Mesendoderm (in vitro differentiated cells): ENCODE data around the gene PPP1R9B.

ENCODE experiments used
- DNase-seq: peaks from one replicate; pipeline ENCODE4 v3.0.0; 2013
- H2AK5ac ChIP-seq: 2 replicates; pipeline ENCODE4 v1.6.1; 2013; ENCODE audit warnings: low read length, inconsistent platforms
- H2BK120ac ChIP-seq: 2 replicates; pipeline ENCODE4 v1.6.1; 2013; ENCODE audit warnings: low read depth, mild to moderate bottlenecking, low read length, moderate library complexity, mixed read lengths
- H2BK15ac ChIP-seq: replicated peaks from 2 replicates; pipeline ENCODE4 v1.6.1; 2013; ENCODE audit warnings: low read depth, mild to moderate bottlenecking, moderate library complexity
- H2BK5ac ChIP-seq: 2 replicates; pipeline ENCODE4 v1.6.1; 2013; ENCODE audit warnings: low read length, inconsistent platforms
- H3K18ac ChIP-seq: 2 replicates; pipeline ENCODE4 v1.6.1; 2013; ENCODE audit warnings: mild to moderate bottlenecking, low read length, mixed read lengths
- H3K23ac ChIP-seq: one replicate; pipeline ENCODE4 v1.6.1; 2013; ENCODE audit warnings: low read length
- H3K27ac ChIP-seq: 2 replicates; pipeline ENCODE4 v1.5.1; 2013; ENCODE audit warnings: low read depth, mild to moderate bottlenecking, inconsistent platforms, low read length, moderate library complexity
- H3K27me3 ChIP-seq: 2 replicates; pipeline ENCODE4 v1.6.1; 2013; ENCODE audit warnings: low read length, control low read depth, mild to moderate bottlenecking, inconsistent platforms; ENCODE audit not compliant: insufficient read depth, poor library complexity
- H3K36me3 ChIP-seq: 2 replicates; pipeline ENCODE4 v1.6.1; 2013; ENCODE audit warnings: low read length, inconsistent platforms; ENCODE audit not compliant: control insufficient read depth, insufficient read depth
- H3K4ac ChIP-seq: one replicate; pipeline ENCODE4 v1.6.1; 2013; ENCODE audit warnings: low read depth, mild to moderate bottlenecking, low read length, moderate library complexity
- H3K4me1 ChIP-seq: 2 replicates; pipeline ENCODE4 v1.6.1; 2013; ENCODE audit warnings: low read depth, low read length, inconsistent platforms; ENCODE audit not compliant: control insufficient read depth
- H3K4me2 ChIP-seq: 2 replicates; pipeline ENCODE4 v1.6.1; 2013; ENCODE audit warnings: low read length
- H3K4me3 ChIP-seq: 2 replicates; pipeline ENCODE4 v1.5.1; 2013; ENCODE audit warnings: mild to moderate bottlenecking, low read length
- H3K56ac ChIP-seq: one replicate; pipeline ENCODE4 v1.6.1; 2013; ENCODE audit warnings: low read length
- H3K79me1 ChIP-seq: 2 replicates; pipeline ENCODE4 v1.6.1; 2013; ENCODE audit warnings: low read length, inconsistent platforms
- H3K79me2 ChIP-seq: 2 replicates; pipeline ENCODE4 v1.6.1; 2013; ENCODE audit warnings: mild to moderate bottlenecking, low read length; ENCODE audit not compliant: control insufficient read depth, insufficient read depth
- H3K9ac ChIP-seq: 2 replicates; pipeline ENCODE4 v1.6.1; 2013; ENCODE audit warnings: low read length, inconsistent platforms
- H4K5ac ChIP-seq: one replicate; pipeline ENCODE4 v1.6.1; 2013; ENCODE audit warnings: low read length
- H4K8ac ChIP-seq: one replicate; pipeline ENCODE4 v1.6.1; 2013; ENCODE audit warnings: low read depth, mild to moderate bottlenecking, control low read depth, low read length, moderate library complexity
- WGBS: extraction: QIAGEN DNeasy Blood & Tissue Kit; methylation state at CpG from one replicate; pipeline ENCODE4 v1.1.7; 2013; ENCODE audit warnings: low lambda C conversion rate, missing lambda C conversion rate; ENCODE audit not compliant: insufficient coverage; ENCODE audit errors: extremely low coverage; 5-methylcytosine and 5-hydroxymethylcytosine counted together

Gene PPP1R9B

DNA sequence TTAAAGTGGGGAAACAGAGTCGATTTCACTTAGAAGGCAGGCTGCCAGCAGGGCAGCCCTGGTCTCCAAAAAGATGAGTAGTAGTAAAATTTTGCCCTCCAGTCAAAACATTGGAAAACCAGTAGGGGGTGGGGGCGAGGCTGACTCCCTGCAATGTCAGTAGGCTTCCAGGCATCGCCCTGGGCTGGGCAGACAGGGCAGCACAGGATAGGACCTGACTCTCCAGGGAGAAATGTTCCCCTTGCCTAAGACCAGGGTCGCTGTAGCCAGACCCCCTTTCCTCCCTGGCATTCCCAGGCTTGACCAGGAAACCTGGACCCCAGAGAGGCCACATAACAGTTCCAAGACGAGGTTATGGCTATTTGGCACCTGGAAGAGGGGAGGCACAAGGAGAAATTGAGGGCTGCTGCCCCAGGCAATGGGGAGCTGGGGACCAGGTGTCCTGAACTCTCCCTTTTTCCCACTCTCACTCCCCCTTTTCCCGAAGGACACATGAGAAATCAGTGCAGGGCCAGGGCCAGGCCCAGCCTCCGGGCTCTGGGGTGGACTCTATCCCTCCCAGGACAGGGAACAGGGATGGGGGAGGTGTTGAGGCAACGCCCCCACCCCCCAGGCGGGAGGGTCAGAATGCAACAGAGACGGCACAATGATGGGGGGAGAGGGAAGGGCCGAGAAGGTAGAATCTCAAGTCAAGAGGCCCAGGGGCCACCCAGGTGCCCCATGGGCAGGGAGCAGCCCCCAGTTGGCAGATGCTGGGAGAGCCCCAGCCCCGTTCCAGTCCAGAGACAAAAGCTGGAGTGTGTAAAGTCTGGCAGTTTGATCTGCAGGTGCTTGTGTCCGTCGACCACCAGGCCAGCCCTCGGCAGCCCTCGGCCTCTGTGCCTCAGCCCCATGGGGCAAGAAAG is 16.0 kb downstream of the PPP1R9B start:
- Histone ChIP-seq H2BK120ac (no peak overlapping the region), H3K18ac (no peak overlapping the region), H4K5ac (no peak overlapping the region), H3K4me2 (no peak overlapping the region), H2AK5ac (no peak overlapping the region), H3K56ac (no peak overlapping the region), H3K27me3 (no peaks in the 10 kb centered on the region), H3K79me2 (no peaks in the 10 kb centered on the region), H4K8ac (no peak overlapping the region), H3K27ac (no peak overlapping the region), H3K4me1 (peaks cover 10% of the 10 kb centered on the region), H2BK15ac (no peak overlapping the region), H2BK5ac (no peak overlapping the region), H3K4me3 (no peak overlapping the region), H3K36me3 (peaks cover 7% of the 10 kb centered on the region), H3K79me1 (no peaks in the 10 kb centered on the region), H3K4ac (no peak overlapping the region), H3K9ac (no peak overlapping the region), H3K23ac (no peak overlapping the region)
- peak; percentile 30 for DNase-seq
- no CpG with 5 or more reads among the region's 16 CpGs for WGBS

DNA sequence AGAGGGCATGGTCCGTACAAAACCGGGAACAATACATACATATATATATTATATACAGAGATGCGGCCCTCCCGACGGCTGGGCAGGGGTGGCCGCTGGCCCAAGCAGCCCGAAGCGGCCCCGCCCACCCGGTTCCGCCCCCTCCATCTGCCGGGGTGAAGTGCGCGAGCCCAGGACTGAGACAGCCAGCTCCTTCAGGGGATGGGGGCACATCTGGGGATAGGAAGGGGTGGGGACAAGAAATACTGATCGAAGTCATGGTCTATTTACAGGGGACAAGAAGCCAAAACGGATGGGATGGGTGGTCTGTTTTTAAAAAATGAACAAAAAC is 16.7 kb downstream of the PPP1R9B start:
- H4K8ac ChIP-seq = no peak overlapping the region
- no peak overlapping the region for H2BK5ac ChIP-seq
- no peaks in the 10 kb centered on the region for H3K27me3 ChIP-seq
- no CpG with 5 or more reads among the region's 16 CpGs for WGBS
- H3K4me1 ChIP-seq = peaks cover 10% of the 10 kb centered on the region
- H2AK5ac ChIP-seq = no peak overlapping the region
- peak overlapping the region; percentile 50 for H3K56ac ChIP-seq
- no peak for DNase-seq
- no peak overlapping the region for H3K18ac ChIP-seq
- peaks cover 5% of the 10 kb centered on the region for H3K36me3 ChIP-seq
- H3K79me1 ChIP-seq = no peaks in the 10 kb centered on the region
- H3K79me2 ChIP-seq = no peaks in the 10 kb centered on the region
- H4K5ac ChIP-seq = no peak overlapping the region
- H3K4me3 ChIP-seq = no peak overlapping the region
- no peak overlapping the region for H3K4ac ChIP-seq
- no peak overlapping the region for H3K9ac ChIP-seq
- H2BK120ac ChIP-seq = no peak overlapping the region
- H2BK15ac ChIP-seq = no peak overlapping the region
- H3K23ac ChIP-seq = no peak overlapping the region
- H3K27ac ChIP-seq = no peak overlapping the region
- H3K4me2 ChIP-seq = no peak overlapping the region

DNA sequence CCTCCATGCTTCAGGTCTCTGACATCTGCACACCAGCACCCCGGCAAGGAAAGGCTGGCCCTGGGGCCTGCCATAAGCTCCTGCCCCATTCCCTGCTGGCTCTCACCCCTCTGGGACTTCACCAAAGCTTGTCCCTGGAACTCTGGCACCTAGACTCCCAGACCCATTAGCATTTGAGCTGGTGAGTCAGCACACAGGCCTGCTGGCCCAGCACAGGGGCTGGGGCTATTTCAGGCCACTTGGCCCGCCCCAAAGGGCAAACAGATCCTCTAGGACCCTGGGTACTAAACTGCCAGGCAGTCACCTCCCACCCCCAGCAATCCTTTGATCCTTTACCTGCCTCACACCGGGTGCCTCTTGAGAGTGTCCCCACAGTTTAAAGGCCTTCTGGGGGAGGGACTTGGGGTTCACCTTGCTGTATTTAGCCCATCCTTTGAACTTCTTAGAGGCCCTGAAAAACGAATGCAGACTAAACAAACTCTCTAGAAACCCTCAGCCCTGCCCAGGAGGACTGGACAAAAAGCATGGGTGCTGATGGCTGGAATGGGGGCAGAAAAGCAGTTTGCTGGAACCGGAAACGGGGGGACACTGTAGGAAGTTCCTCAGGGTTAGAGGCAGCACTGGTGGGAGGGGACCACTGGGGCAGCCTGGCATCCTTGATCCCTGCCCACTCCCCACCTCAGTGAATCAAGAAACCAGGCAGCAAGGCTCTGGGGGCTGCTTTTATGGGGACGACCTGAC is 17.3 kb downstream of the PPP1R9B start:
- no peaks in the 10 kb centered on the region for H3K27me3 ChIP-seq
- peak; percentile 86 for DNase-seq
- no peak overlapping the region for H4K8ac ChIP-seq
- no peak overlapping the region for H3K9ac ChIP-seq
- H4K5ac ChIP-seq = no peak overlapping the region
- H3K23ac ChIP-seq = no peak overlapping the region
- H3K4me1 ChIP-seq = peaks cover 10% of the 10 kb centered on the region
- H2AK5ac ChIP-seq = no peak overlapping the region
- H3K56ac ChIP-seq = peak overlapping the region; percentile 50
- H2BK15ac ChIP-seq = no peak overlapping the region
- no peaks in the 10 kb centered on the region for H3K79me2 ChIP-seq
- no peak overlapping the region for H3K4me2 ChIP-seq
- H3K4me3 ChIP-seq = no peak overlapping the region
- no peak overlapping the region for H2BK120ac ChIP-seq
- no CpG with 5 or more reads among the region's 7 CpGs for WGBS
- H3K27ac ChIP-seq = no peak overlapping the region
- H3K36me3 ChIP-seq = peaks cover under 1% of the 10 kb centered on the region
- no peak overlapping the region for H2BK5ac ChIP-seq
- no peak overlapping the region for H3K4ac ChIP-seq
- no peaks in the 10 kb centered on the region for H3K79me1 ChIP-seq
- no peak overlapping the region for H3K18ac ChIP-seq

DNA sequence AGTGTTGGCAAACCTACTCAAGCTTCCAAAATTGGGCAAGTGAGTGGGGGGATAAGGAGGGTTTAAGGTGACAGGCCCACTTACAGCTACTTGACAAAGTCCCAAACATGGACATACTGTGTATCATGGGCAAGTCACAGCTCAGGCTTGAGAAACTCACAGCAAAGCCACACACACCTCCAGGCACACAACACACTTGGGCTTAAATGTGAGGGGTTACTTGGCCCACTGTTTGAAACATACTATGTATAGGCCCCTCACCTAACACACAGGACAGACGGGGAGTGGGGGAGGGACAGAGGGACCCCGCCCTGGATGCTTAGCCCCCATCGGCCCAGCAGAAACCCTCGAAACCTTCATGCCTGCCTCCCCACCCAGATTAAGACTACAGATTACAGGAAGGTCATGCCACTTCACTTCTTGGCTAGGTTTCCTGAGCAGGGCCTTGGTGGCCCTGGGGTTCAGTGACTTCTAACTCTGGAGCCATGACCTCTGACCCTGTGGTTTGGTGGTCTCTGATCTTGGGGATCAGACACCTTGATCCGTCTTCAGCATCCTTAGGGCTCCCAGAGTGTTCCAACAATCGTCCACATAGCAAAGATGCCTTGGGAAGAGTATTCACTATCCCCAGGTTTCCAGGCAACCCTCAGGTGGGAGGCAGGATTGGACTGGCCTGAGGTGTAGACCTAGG is 18.2 kb downstream of the PPP1R9B start:
- Histone ChIP-seq H2BK120ac (no peak overlapping the region), H3K4ac (no peak overlapping the region), H3K56ac (no peak overlapping the region), H4K5ac (no peak overlapping the region), H3K27me3 (no peaks in the 10 kb centered on the region), H3K36me3 (no peaks in the 10 kb centered on the region), H3K79me2 (no peaks in the 10 kb centered on the region), H3K23ac (no peak overlapping the region), H2AK5ac (no peak overlapping the region), H3K27ac (no peak overlapping the region), H3K4me2 (no peak overlapping the region), H2BK5ac (no peak overlapping the region), H3K79me1 (no peaks in the 10 kb centered on the region), H3K4me3 (no peak overlapping the region), H3K4me1 (peaks cover 10% of the 10 kb centered on the region), H3K18ac (no peak overlapping the region), H4K8ac (no peak overlapping the region), H3K9ac (no peak overlapping the region), H2BK15ac (no peak overlapping the region)
- no CpG with 5 or more reads among the region's 6 CpGs for WGBS
- no peak for DNase-seq

DNA sequence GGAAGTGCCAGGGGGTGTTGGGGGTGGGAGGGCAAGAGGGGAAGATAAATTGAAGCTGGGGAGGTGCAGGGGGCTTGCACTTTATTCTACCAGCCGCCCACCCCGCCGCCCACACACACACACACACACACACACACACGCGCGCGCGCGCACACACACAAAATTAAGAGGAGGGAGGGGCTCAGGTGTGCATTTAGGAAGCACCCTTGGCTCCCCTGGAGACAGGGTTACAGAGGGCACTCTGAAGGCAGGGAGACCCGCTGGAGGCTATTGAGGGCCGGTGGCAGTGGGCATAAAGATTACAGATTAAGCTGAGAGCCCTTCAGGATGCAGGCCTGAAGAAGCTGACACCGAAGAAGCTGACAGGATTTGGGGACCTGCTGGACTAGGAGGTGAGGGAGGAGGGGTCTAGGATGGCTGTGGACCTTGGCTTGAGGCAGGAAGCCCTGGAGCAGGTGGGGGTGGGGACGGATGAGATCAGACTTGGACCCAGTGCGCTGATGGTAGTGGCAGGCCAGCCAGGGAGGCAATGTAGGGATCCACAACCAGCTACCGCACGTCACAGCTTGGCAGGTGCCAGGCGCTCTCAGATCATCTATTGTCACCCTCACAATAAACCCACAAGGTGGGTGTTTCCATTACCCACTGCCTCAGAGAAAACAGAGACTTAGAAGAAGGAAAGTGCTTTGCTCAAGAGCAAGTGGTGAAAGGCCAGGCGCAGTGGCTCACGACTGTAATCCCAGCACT is 19.7 kb downstream of the PPP1R9B start:
- Histone ChIP-seq H2BK5ac (no peak overlapping the region), H3K27me3 (no peaks in the 10 kb centered on the region), H4K8ac (no peak overlapping the region), H3K4me1 (peaks cover 10% of the 10 kb centered on the region), H3K18ac (no peak overlapping the region), H4K5ac (no peak overlapping the region), H3K79me2 (no peaks in the 10 kb centered on the region), H2AK5ac (no peak overlapping the region), H3K23ac (no peak overlapping the region), H3K4me3 (no peak overlapping the region), H3K9ac (no peak overlapping the region), H3K56ac (no peak overlapping the region), H3K36me3 (no peaks in the 10 kb centered on the region), H2BK120ac (no peak overlapping the region), H3K27ac (no peak overlapping the region), H3K4me2 (no peak overlapping the region), H3K79me1 (no peaks in the 10 kb centered on the region), H2BK15ac (no peak overlapping the region), H3K4ac (no peak overlapping the region)
- peak; percentile 74 for DNase-seq
- no CpG with 5 or more reads among the region's 19 CpGs for WGBS
